HG03521 (cell line): Measurements from ENCODE around the gene FGGY.
"Not testable (repeated sequence)": the region's sequence is repeated elsewhere in the genome, so short reads cannot be mapped to it uniquely, and the experiment has no call there.

Experiments
- ATAC-seq: cut with Tn5 transposase; IDR thresholded peaks from one replicate; pipeline ENCODE4 v1.9.1; 2021; ENCODE audit warnings: mild to moderate bottlenecking, moderate library complexity; ENCODE audit not compliant: unreplicated experiment

FGGY gene

DNA sequence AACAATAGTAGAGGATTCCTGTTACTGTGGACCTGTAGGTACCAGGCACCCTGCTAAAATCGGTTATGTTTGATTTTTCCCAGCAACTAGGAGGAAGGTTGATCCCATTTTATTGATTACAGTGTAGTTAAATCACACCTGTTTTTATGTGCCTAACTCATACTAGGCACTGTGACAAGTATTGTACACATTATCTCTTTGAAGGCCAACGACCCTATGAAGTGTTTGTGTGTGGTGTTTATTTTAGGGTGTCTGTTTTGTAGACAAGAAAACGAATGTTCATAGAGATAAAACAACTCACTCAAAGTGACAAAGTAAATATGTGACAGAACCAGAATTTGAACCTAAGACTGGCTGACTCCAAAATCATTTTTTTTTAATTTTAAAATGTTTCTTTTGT, 49.5 kb downstream of the FGGY start:
- no peak for ATAC-seq

DNA sequence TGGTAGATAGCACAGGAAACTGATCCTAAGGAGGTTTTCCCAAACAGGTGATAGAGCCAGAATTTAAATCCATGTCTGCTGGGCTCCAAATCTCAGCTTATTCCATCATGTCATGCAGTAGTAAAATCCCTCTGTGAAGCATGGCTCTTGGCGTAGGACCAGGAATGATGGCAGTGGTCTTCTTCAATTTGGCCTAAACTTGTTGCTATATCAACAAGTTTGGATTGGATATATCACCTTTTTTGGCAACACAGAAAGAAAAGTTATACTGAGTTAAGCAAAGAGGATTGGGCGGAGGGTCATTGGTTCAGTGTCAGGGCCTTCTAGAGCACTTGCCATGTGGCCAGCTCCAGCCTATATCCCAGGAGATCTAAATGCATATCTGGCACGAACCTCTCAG, 52.2 kb downstream of the FGGY start:
- ATAC-seq, result no peak

DNA sequence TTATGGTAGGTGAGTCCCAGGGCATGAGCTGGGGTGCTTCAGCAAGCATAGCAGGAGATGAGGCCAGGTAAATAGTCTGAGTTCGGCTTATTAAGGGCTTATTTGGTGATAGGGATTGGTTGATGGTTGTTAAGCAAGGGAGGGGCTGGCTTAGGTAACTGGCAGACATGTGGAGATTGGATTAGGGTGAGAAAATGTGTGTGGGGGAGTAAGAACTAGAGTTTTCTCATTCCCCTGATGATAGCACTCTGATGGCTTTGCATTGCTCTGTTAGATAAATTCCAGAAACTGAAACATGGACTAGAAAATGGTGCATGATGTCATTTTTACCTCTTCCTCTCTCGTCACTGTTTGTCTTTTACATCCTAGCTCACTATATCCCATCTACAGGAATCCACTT, 53.6 kb downstream of the FGGY start:
- no peak for ATAC-seq

DNA sequence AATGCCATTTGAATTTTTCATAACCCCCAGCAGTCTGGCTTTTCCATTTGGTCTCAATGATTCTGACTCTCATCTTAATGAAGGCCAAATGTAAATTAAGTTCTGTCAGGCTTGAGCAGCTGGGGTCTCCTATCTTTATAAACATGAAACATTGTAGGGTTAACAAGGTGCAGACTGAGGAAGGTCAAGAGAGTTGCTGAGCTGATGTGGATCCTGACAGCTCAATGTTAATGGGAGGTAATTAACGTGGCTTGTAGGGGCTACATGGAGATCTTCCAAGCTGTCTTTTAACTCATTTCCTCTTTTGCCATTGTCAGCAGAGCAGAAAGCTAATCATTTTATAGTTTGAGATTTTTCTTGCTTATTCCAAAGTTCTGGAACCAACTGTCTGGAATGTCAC, 55.2 kb downstream of the FGGY start:
- ATAC-seq, result no peak

DNA sequence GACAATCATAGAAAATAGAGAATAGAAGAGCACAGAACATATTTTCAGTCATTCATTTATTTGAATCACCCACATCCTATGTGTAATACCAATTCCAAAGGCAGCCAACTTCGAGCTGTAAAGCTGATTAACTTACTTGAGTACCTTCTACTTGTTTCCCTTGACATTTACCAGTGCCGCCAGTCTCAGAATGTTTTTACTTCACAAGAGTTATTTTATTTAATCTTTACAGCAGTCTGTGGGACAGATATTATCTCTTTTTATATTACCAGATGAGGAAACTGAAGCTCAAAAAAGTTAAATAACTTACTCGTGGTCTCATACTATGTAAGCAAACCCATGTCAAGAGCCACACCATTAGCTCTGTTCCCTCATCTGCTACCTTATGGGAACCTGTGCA, 56.6 kb downstream of the FGGY start:
- ATAC-seq, result no peak

DNA sequence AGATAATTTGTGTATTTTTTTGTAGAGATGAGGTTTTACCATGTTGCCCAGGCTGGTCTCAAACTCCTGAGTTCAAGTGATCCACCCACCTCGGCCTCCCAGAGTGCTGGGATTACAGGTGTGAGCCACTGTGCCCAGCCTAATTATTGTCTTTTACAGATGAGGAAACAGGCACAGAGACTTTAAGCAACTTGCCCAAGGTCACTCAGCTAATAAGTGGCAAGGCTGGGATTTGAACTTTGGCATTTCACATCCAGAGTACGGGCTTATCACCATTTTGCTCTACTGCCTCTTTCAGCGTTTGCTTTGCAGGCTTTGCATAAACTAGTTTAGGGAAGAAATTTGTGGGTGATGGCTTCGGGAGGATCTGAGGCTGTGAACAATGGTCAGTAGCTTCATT, 57.3 kb downstream of the FGGY start:
- not testable (repeated sequence) for ATAC-seq

DNA sequence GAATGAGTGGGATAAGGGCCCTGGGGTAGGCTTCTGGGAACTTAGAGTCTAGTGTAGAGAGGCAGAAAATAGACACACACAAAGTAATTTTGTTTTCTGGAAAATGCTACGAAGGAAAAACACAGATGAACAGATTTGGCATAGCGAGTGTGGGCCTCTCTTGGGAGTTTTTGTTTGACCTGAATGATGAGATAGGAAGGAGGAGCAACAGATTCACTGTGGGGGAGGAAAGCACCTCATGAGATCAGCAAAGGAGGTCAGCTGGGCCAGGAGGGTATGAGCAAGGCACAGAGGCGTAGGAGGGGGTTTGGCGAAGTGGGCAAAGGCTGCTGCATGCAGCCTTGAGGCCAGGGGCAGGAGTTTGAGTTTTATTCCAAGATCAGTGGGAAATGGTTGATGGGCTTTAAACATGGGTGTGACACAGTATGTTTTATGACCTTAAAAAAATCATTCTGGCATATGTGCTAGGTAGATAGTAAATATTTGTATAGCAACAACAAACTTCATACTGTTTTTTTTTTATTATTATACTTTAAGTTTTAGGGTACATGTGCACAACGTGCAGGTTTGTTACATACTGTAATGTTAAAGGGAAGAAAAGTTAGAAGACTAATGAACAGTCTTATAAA, 57.9 kb downstream of the FGGY start:
- ATAC-seq, result peak; percentile 52

DNA sequence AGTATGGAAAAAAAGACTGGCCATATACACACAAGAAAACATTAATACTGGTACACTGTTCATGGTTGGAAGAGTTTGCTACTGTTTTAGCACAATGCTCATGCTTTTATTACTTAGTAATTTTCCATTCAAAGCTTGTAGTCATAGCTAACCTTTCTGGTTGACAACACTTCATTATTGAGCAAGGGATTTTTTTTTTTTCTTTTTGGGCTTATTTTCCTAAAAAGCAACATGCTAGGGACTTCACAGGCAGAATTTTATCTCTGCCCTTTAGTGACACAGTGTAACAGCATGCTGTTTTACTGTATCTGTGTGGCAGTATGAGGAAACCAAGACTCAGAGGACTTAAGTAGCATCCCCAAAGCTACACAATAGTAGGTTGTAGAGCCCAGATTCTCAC, 58.5 kb downstream of the FGGY start:
- peak; percentile 59 for ATAC-seq

DNA sequence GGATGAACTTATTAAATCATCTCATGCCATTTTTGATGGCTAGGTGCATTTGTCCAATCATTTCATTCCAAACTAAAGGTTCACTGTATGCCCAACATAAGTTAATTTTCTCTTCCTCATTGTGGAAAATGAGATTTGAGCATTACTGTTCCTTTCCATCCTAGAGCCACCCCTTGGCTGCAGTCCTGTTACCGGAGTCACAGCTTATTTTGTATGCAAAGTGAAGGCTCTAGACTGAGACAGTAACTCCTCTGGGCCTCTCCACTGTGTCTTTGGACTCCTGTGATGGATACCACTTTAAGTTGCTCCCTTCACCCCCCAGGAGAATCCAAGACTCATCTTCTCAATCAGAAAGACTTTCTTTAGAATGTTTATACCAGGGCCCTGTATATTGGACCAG, 59.7 kb downstream of the FGGY start:
- ATAC-seq, result no peak

DNA sequence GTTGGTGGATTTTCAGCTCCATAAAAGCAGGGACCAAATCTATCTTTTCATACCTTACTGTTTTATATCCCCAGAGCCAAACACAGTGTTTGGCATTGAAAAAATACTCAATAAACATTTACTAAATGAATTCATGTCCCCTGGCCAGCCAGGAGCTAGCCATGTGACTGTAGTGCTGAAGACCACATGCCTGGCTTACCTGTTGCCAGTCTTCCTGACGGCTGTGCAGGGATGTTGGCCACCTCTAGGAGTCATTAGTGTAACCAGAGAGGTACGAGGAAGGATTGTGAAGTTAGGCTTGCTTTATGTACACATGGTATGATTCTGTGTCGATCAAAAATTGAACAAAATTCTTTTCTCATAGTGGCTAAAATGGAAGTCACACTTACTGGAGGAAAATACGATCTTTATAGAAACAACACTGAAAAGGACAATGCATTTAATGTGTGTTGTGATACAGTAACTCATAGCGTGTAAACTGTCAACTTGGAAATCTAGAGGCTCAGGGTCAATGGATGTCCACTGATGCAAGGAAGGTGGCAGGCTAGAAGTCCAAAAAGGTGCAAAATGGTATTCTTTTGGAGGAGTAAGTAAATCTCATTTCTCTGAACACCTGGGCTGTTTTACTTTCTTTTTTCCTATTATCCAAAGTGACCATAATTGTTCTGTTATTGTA, 60.9 kb downstream of the FGGY start:
- ATAC-seq, result no peak

DNA sequence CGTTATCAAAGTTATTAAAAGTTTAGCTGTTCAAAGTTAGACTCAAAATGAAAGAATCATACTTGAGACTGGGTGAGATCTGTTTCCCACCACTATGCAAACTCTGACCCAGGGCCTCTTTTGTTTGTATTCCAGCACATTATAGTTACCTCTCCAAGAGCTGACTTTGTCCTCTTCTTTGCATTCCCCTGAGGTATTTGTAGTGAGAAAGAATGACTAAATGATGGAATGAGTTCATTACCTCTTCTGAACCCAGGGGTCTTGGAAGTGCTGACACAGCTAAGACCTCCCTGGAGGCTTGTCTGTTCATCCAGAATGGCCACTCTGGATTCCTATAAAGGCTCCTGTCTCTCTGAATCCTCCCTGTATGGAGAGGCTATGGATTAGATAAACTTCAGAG, 62.4 kb downstream of the FGGY start:
- ATAC-seq, result no peak

DNA sequence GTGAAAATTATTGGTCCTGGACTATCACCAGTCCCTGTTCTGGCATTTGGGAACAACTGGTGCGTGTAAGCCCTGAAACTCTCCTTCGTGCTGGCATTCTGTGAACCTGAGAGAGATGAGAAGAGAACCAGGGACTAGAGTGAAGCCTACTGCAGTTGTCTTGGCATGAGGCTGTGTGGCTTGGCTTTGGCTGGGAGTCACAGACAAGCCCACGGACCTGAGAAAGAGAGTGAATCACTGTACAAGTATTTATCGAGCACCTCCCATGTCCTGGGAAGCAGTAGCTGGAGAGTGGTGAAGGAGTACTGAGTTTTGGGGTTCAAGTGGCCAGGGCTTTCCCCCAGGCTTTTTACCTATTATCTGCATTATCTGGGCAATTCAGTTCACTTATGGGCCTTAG, 63.3 kb downstream of the FGGY start:
- ATAC-seq, result no peak

DNA sequence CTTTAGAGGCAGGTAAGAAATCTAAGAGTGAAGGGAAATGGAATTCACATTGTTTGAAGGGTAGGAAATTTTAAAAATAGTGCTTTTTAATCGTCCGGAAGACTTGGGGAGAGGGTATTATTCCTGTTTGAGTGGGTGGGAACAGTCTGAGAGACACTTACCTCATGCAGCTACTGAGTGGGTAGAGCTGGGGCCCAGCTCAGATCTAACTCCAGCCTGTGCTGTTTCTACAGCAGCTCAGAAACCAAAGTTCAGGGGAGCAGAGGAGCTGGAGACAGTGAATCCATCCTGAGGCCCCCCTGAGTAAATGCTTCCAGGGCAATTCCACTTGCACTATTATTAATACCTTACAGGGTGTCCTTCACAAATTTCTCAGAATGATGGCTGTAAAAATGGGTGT, 63.8 kb downstream of the FGGY start:
- no peak for ATAC-seq

DNA sequence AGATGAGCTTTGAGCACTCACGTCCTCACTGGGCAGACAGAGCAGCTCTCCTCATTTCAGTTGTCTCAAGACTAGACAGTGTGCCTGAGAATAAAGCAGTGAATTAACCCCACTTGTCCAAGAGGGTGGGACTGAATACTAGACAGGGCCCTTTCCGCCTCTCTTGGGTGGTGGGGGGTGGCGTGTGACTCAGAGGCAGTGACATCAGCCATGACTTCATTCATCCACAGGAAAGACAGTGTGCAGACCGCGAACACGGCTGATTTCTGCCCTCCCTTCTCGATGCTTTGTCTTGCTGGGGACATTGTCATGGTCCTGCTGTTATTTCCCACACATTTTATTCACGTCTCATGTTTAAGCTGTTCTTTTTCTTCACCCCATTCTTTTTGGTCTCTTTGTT, 64.9 kb downstream of the FGGY start:
- ATAC-seq, result no peak

DNA sequence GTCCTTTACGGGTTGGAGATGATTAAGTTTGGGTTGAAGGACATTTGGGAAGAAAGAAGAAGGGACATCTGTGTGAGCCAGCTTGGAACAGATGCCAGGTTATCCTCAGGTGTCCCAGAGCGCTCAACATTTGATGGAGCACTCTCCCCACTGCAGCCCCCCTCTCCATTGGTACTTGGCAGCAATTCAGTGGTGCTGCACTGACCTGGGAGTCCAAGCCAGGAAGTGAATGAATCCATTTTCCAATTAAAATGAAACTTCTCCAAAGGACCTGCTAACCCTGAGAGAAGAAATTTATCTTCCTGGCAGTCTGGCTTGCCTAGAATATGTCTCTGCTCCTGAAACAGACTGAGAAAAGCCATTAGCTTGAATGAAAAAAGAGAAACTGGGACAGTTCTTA, 67.1 kb downstream of the FGGY start:
- ATAC-seq, result no peak

DNA sequence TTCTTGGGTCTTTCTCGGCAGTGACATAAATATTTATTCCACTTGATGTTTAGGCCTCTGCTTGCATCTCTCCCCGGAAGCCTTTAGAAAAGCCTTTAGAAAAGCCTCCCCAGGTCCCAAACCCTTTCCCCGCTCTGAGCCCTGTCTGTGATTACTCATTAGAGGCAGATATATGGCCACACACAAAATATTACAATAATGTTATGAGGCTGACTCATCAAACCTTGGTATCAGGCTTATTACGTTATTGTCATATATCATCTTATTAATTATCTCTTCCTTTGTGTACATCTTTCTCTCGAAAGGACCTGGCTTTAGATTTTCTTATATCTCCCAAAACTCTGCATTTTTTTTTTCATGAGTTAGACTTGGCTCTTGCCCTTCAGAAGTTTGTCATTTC, 69.5 kb downstream of the FGGY start:
- ATAC-seq, result no peak

DNA sequence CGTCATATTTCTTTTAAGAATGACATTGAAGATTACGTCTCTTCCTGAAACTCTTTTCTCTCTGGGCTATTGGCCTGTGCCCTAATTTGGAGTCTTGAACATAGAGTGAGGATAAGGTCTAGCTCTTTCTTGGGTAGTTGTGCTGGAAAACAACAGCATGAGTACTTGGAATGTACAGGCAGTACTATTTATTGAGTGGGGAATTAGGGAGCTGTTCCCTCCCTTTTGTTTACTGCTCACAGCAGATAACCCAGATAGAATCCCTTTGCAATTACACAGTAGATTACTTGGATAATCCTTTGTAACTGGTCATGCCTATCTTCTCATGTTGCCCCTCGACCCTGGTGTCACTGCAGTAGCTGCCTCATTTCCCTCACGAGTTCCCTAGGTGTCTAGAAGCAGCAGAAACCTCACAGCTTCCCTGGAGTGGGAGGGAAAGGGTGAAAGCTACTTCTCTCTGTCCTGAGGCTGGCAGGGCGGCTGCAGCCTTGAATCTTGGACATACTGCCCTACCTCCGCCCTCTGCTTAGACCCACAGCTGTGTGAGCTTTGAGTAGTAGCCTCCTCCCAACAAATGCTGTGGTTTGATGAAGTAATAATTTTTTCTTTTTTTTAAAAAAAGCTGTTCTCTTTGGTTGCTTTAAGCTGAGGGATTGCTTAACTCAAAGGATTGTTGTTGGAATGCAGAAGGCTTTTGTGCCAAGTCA, 70.6 kb downstream of the FGGY start:
- no peak for ATAC-seq

DNA sequence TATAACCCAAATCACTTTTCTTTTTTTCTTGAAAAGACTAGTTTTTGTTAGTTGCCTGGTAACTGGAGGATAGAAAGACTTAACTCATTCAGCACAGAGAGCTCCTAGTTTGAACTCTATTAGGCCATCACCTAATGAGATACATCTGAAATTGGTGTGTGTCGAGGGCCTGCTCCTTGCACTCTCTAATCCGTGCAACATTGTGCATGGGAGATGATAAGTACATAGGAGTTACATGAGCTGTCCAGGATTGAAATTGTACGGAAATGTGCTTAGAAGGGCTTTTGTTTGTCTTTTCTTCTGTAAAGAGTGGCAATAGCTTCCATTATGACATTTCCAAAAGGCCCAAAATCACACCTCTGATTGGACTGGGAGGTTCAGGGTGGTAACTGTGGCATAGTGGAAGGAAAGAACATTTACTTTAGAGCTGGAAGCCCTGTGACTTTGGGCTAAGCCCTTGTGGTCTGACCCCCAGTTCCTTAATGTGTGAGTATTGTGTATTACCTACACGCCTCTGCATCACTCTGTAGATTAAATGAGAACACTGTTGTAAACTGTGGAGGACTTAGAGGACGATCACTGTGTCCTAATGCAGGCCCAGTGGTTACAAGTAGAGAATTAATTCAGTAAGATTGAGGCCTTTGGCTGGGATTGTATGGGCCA, 71.2 kb downstream of the FGGY start:
- no peak for ATAC-seq

DNA sequence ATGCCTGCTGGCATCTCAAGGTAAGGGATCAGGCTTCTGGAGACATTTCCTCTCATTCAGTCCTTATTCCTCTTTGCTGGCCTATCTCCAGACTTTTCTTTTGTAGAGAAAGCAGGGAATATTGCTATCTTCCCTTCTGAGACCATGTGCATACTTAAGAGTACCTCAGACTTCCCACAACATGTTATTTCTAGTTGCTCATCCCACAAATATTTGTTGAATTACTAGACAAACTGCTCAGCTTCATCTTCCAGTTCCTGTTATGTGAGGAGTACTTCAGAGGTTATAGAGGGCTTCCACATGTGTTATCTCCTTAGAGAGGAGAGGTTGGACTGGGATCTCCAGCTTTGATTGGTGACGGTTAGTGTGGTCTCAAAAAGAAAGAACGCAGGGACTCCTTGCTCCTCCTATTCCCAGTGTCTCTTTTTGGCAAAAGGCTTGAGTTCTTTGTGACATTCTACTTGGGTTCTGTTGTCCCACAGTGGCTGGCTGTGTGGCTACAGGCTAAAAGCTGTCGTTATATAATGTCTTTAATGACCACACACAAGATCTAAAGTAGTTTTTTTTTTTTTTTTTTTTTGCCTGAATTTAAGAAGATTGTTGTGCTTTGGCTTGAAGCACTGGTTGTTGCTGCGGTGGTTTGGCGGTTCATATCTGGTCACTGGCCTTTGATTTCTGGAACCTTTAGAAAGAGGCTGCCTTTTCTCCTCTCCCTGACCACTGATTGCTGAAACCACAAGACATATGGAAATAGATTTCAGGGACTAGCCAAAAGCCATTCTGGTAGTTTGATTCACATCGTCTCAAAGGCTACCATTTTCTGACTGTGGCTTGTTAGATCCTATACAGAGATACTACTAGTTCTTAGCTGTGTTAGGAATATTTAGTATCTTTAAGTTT, 78.7 kb downstream of the FGGY start:
- ATAC-seq, result no peak

DNA sequence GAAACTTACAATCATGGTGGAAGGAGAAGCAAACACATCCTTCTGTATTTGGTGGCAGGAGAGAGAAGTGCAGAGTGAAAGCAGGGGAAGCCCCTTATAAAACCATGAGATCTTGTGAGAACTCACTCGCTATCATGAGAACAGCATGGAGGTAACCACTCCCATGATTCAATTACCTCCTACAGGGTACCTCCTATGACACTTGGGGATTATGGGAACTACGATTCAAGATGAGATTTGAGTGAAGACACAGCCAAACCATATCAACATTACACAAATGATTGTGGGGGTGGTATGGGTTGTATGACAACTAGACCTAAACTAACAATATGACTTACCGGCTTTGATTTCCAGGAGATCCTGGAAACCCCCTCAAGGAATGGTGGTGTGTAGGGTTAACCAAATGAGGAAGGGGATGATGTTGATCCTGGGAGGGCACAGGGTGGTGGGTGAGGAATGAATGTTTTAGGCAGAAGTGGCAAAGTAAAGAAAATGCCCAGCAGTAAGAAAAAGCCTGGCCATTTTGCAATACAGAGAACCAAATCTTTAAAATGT, 80.5 kb downstream of the FGGY start:
- no peak for ATAC-seq
